Esophagus muscularis mucosa (tissue), 4 donors: ENCODE measurements around the gene SPATA9. TPM values are rescaled to one million over a fixed set of nuclear protein-coding genes. Genes with fewer than 3 reads are reported as not detected.
A peak's percentile ranks its signal among the peaks of the same experiment; 100 is the strongest.
"Not testable (repeated sequence)": the region's sequence is repeated elsewhere in the genome, so short reads cannot be mapped to it uniquely, and the experiment has no call there.

ENCODE experiments used
- DNase-seq: peaks from one replicate; pipeline ENCODE4 v3.0.0-alpha.2; 2017; ENCODE audit errors: extremely low spot score
- H3K27ac ChIP-seq, 4 donors: fragments of 200-600 bp; sonication (generic); replicated peaks in 1 of 4; 1 replicate in 3 of 4; 2 replicates in 1 of 4; pipeline ENCODE4 v1.5.1; 2016 to 2019; ENCODE audit warnings: mild to moderate bottlenecking in 1 of 4
- H3K27me3 ChIP-seq, 4 donors: fragments of 200-600 bp; sonication (generic); one replicate each; pipeline versions ENCODE4 v1.5.1 to v1.6.0; 2016 to 2019
- H3K36me3 ChIP-seq, 4 donors: fragments of 200-600 bp; sonication (generic); one replicate each; pipeline ENCODE4 v1.5.1; 2016 to 2019
- H3K4me1 ChIP-seq, 4 donors: fragments of 200-600 bp; sonication (generic); one replicate each; pipeline ENCODE4 v1.5.1; 2016 to 2019
- H3K4me3 ChIP-seq, 4 donors: fragments of 200-600 bp; sonication (generic); 1 replicate in 2 of 4; 2 replicates in 2 of 4; pipeline ENCODE4 v1.5.1; 2016 to 2019; ENCODE audit warnings: mild to moderate bottlenecking in 4 of 4, moderate library complexity in 1 of 4
- H3K9me3 ChIP-seq, 4 donors: fragments of 200-600 bp; sonication (generic); 1 replicate in 3 of 4; 2 replicates in 1 of 4; pipeline ENCODE4 v1.5.1; 2016 to 2019
- EP300 ChIP-seq: sonication (generic); formaldehyde crosslinking; IDR thresholded peaks from one replicate; pipeline ENCODE4 v1.6.1; 2017; ENCODE audit warnings: antibody characterized with exemption
- POLR2A ChIP-seq: fragments of 450-650 bp; IDR thresholded peaks from one replicate; pipeline ENCODE4 v1.6.1; 2017; ENCODE audit warnings: antibody characterized with exemption, moderate library complexity, mild to moderate bottlenecking, low read depth
- POLR2AphosphoS5 ChIP-seq, 2 donors: sonication (generic); formaldehyde crosslinking; IDR thresholded peaks; one replicate each; pipeline ENCODE4 v1.6.1; 2017; ENCODE audit warnings: antibody characterized with exemption in 2 of 2
- WGBS: methylation state at CpG from one replicate; pipeline ENCODE4 v1.1.5; 2018; 5-methylcytosine and 5-hydroxymethylcytosine counted together
- intact Hi-C: fragments of 100-400 bp; cut with DNase I; formaldehyde crosslinking; loops from one replicate; pipeline ENCODE4 v1.15.1; 2023
- total RNA-seq, 4 donors: library from RNA; depleted of rRNA; stranded (reverse); fragments of >200 nt; gene quantifications; one replicate each; pipeline versions ENCODE4 v1.1.0 to v1.2.1, GENCODE V29; 2016
- TF ChIP-seq, protein P1 (sequence below), 3 experiments: fragments of 200-600 bp in 2 of 3; fragments of 450-650 bp in 1 of 3; sonication (generic) in 2 of 3; IDR thresholded peaks; one replicate each; pipeline ENCODE4 v1.5.1; 2017 to 2019; ENCODE audit warnings: antibody characterized with exemption in 3 of 3, mild to moderate bottlenecking in 2 of 3, moderate library complexity in 1 of 3

The SPATA9 gene
- total RNA-seq, 4 donors from 2014 or later = not detected

DNA sequence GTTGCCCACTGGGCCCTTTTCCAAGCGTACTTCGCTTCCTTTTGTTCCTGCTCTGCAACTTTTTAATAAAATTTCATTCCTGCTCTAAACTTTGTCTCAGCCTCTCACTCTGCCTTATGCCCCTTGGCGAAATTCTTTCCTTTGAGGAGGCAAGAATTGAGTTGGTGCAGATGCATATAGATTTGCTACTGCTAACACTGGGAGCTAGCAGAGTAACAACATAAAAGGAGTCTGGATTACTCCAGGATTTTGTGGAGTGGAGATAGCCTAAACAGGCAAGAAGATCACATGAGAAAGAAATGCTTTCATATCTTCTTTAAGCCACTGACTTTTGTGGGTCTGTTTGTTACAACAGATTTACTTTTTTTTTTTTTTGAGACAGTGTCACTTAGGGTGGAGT is 49.1 kb downstream of the SPATA9 start:
- 93% methylated on average over 3 of the region's 3 CpGs for WGBS
- Histone ChIP-seq H3K36me3 (no peaks in the 10 kb centered on the region), H3K27me3 (no peaks in the 10 kb centered on the region), H3K9me3 (no peaks in the 10 kb centered on the region), H3K4me1 (peaks cover 7 to 14% (median 12%) of the 10 kb centered on the region in 4 donors), H3K4me3 (no peak overlapping the region), H3K27ac (no peak overlapping the region)
- no peak for TF ChIP-seq POLR2A
- TF ChIP-seq POLR2AphosphoS5 (IDR thresholded peaks at IDR 0.05) = no peak
- TF ChIP-seq, protein P1, sequence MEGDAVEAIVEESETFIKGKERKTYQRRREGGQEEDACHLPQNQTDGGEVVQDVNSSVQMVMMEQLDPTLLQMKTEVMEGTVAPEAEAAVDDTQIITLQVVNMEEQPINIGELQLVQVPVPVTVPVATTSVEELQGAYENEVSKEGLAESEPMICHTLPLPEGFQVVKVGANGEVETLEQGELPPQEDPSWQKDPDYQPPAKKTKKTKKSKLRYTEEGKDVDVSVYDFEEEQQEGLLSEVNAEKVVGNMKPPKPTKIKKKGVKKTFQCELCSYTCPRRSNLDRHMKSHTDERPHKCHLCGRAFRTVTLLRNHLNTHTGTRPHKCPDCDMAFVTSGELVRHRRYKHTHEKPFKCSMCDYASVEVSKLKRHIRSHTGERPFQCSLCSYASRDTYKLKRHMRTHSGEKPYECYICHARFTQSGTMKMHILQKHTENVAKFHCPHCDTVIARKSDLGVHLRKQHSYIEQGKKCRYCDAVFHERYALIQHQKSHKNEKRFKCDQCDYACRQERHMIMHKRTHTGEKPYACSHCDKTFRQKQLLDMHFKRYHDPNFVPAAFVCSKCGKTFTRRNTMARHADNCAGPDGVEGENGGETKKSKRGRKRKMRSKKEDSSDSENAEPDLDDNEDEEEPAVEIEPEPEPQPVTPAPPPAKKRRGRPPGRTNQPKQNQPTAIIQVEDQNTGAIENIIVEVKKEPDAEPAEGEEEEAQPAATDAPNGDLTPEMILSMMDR (IDR thresholded peaks at IDR 0.05) = no peak
- intact Hi-C loops = no loop called here
- no peak for DNase-seq

DNA sequence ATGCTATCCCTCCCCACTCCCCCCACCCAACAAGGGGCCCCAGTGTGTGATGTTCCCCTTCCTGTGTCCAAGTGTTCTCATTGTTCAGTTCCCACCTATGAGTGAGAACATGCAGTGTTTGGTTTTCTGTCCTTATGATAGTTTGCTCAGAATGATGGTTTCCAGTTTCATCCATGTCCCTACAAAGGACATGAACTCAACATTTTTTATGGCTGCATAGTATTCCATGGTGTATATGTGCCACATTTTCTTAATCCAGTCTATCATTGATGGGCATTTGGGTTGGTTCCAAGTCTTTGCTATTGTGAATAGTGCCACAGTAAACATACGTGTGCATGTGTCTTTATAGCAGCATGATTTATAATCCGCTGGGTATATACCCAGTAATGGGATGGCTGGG is 49.8 kb downstream of the SPATA9 start:
- DNase-seq, H3K27me3 ChIP-seq, intact Hi-C loops, H3K9me3 ChIP-seq, H3K4me3 ChIP-seq, H3K36me3 ChIP-seq, H3K27ac ChIP-seq: not testable (repeated sequence)
- H3K4me1 ChIP-seq = peaks cover 7 to 14% (median 12%) of the 10 kb centered on the region in 4 donors
- 100% methylated on average over 2 of the region's 2 CpGs for WGBS

DNA sequence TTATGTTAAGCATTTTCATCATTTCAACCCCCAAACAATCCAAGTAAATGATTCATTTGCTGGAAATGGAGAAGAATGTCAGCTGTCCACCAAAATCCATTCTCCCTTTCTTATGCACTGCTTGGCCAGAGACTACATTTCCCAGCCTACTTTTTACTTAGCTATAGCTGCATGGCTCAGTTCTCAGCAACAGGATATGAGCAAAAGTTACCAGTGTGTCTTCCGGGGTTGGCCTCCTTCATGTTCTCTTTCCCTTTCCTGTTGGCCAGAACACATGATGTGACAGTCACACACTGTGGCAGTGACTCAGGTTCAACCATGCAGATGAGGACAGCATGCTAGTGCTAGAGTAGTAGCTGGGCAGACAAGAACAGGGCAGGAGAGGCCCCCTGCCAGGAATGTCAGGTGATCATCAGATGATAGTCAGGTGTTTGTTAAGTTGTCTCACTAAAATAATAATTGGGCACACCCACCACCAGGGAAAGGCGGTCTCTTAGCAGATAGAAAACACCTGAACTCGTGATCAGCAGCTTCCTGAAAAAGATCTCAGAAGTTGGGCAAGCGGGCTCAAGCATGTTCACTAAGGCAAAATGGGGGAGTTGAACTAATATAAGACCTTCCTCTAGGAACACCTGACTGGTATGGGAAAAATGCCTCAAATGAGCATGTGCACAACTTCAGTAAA is 50.7 kb downstream of the SPATA9 start:
- WGBS = 87% methylated on average over 4 of the region's 4 CpGs
- no peaks in the 10 kb centered on the region for H3K36me3 ChIP-seq
- H3K27ac ChIP-seq = no peak overlapping the region
- H3K4me3 ChIP-seq = no peak overlapping the region
- intact Hi-C loops = no loop called here
- H3K4me1 ChIP-seq = peaks cover 7 to 14% (median 12%) of the 10 kb centered on the region in 4 donors
- peak; percentile 83 for DNase-seq
- H3K9me3 ChIP-seq = no peaks in the 10 kb centered on the region
- H3K27me3 ChIP-seq = no peaks in the 10 kb centered on the region
- TF ChIP-seq POLR2A (no peak), POLR2AphosphoS5 (IDR thresholded peaks at IDR 0.05) (peak in 1 of 2 donors; percentile 25)

DNA sequence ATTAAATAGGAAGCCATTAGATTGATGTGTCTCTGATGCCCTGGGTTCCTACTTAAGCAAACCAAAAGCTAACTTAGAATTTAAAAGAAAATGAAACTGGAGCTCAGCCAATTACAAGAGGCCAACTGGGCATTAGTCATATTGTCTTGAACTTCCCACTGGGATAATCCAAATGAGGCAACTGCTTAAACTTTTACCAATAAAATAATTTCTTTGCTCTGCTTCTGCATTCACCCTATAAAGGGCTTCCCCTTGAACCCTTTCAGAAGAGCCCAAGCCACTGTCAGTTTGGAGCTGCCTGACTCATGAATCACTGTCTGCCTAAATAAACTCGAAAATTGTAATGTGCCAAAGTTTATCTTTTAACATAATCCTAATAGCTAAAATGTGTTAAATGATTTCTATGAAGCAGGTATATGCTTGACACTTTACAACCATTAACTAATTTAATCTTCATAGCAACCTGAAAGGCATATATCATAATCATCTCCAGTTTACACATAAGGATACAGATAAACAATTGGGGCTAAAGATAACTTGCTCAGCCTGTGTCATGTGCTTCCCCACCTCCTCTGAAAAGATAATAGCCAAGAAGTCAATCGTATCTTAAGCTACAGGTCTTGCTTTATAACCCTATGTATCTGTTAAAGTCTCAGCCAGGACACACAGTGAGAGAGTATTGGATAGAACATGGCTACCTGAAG is 51.4 kb downstream of the SPATA9 start:
- H3K4me1 ChIP-seq = peaks cover 7 to 14% (median 12%) of the 10 kb centered on the region in 4 donors
- no peak overlapping the region for H3K27ac ChIP-seq
- DNase-seq = no peak
- intact Hi-C loops = no loop called here
- no peak overlapping the region for H3K4me3 ChIP-seq
- TF ChIP-seq EP300 = no peak
- TF ChIP-seq POLR2A = no peak
- TF ChIP-seq, protein P1 (IDR thresholded peaks at IDR 0.05) = no peak
- no peak for TF ChIP-seq POLR2AphosphoS5 (IDR thresholded peaks at IDR 0.05)
- no peaks in the 10 kb centered on the region for H3K9me3 ChIP-seq
- no peaks in the 10 kb centered on the region for H3K36me3 ChIP-seq
- H3K27me3 ChIP-seq = no peaks in the 10 kb centered on the region
- 33% methylated on average over 2 of the region's 2 CpGs for WGBS

DNA sequence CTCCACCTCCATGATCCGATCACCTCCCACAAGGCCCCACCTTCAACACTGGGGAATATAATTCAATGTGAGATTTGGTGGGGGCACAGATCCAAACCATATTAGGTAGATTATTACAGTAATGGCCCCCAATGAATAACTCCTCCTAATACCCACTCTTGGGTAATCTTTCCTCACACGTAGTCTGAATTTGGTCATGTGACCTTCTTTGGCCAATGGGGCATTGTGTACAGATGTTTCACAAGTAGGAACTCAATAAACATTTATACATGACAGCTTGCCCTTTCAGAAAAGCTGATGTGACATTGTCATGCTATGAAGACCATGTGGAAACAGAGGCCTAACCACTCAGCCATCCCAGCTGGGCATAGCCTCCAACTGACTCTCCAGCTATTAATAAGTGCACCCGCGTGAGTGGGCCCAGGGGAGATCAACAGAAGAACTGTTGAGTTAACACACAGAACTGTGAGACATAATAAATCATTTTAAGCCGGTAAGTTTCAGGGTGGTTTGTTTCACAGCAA is 52.3 kb downstream of the SPATA9 start:
- H3K4me1 ChIP-seq = peaks cover 7 to 14% (median 12%) of the 10 kb centered on the region in 4 donors
- H3K9me3 ChIP-seq = no peaks in the 10 kb centered on the region
- intact Hi-C loops = no loop called here
- no peaks in the 10 kb centered on the region for H3K27me3 ChIP-seq
- no peak for TF ChIP-seq EP300
- 90% methylated on average over 5 of the region's 5 CpGs for WGBS
- no peak for DNase-seq
- H3K27ac ChIP-seq = no peak overlapping the region
- H3K4me3 ChIP-seq = no peak overlapping the region
- no peaks in the 10 kb centered on the region for H3K36me3 ChIP-seq

DNA sequence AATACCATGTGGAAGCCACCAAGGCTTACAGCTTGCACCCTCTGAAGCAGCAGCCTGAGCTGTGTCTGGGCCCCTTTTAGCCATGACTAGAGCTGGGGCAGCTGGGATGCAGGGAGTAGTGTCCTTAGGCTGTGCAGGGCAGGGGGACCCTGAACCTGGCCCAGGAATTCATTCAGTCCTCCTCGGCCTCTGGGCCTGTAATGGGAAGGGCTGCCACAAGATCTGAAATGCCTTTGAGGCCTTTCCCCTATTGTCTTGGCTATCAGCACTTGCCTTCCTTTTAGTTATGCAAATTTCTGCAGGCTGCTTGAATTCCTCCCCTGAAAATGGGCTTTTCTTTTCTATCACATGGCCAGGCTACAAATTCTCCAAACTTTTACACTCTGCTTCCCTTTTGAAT is 53.9 kb downstream of the SPATA9 start:
- no peak overlapping the region for H3K27ac ChIP-seq
- no peak overlapping the region for H3K4me3 ChIP-seq
- WGBS = 100% methylated on average over 1 of the region's 1 CpG
- no peaks in the 10 kb centered on the region for H3K27me3 ChIP-seq
- no peak for DNase-seq
- no peaks in the 10 kb centered on the region for H3K36me3 ChIP-seq
- peaks cover 7 to 14% (median 12%) of the 10 kb centered on the region in 4 donors for H3K4me1 ChIP-seq
- TF ChIP-seq, protein P1 (IDR thresholded peaks at IDR 0.05) = no peak
- no peak for TF ChIP-seq EP300
- TF ChIP-seq POLR2AphosphoS5 (IDR thresholded peaks at IDR 0.05) = no peak
- TF ChIP-seq POLR2A = no peak
- intact Hi-C loops = no loop called here
- H3K9me3 ChIP-seq = no peaks in the 10 kb centered on the region
